CD4-positive, alpha-beta T cell treated with Interleukin-4 for 4 hours (primary cell): ENCODE measurements around the gene PCGF6.

Source experiments
- DNase-seq: peaks from one replicate; pipeline ENCODE4 v3.0.0-alpha.2; 2020

The PCGF6 gene

GRCh38 chr10:103254538-103255325 lies 96.2 kb downstream of the PCGF6 start:
- DNase-seq = no peak

- no peak for DNase-seq
Observed at GRCh38 chr10:103254113-103254512, 96.8 kb downstream of the PCGF6 start.
